HepG2 (cell line): ENCODE data around the gene SCIN. TPM values are rescaled to one million over a fixed set of nuclear protein-coding genes. Genes with fewer than 3 reads are reported as not detected.

Source experiments
- AHDC1 ChIP-seq: sonication (generic); formaldehyde crosslinking; IDR thresholded peaks from 2 replicates; pipeline ENCODE4 v1.5.1; 2020; ENCODE audit warnings: mild to moderate bottlenecking, missing genetic modification reagents, borderline replicate concordance
- ATF2 ChIP-seq: sonication (generic); formaldehyde crosslinking; IDR thresholded peaks from 2 replicates; pipeline ENCODE4 v1.4.0; 2020; ENCODE audit warnings: missing genetic modification reagents
- DMAP1 ChIP-seq: IDR thresholded peaks from 2 replicates; pipeline ENCODE4 v1.6.1; 2016
- HOXA9 ChIP-seq: sonication (generic); formaldehyde crosslinking; IDR thresholded peaks from 2 replicates; pipeline ENCODE4 v1.8.1; 2022; ENCODE audit warnings: missing genetic modification reagents, mild to moderate bottlenecking, moderate library complexity, borderline replicate concordance
- NR2C2 ChIP-seq: sonication (generic); formaldehyde crosslinking; IDR thresholded peaks from 2 replicates; pipeline ENCODE4 v1.4.0; 2020; ENCODE audit warnings: missing genetic modification reagents, mild to moderate bottlenecking, moderate library complexity, borderline replicate concordance
- PATZ1 ChIP-seq: sonication (generic); formaldehyde crosslinking; IDR thresholded peaks from 2 replicates; pipeline ENCODE4 v1.4.0; 2020; ENCODE audit warnings: missing genetic modification reagents
- SNAPC5 ChIP-seq: sonication (generic); formaldehyde crosslinking; IDR thresholded peaks from 2 replicates; pipeline ENCODE4 v1.8.1; 2023; ENCODE audit warnings: mild to moderate bottlenecking, missing genetic modification reagents, borderline replicate concordance
- SOX13 ChIP-seq, 3 experiments: fragments of 450-650 bp in 1 of 3; sonication (generic) in 1 of 3; formaldehyde crosslinking in 1 of 3; IDR thresholded peaks in 2 of 3; conservative IDR thresholded peaks in 1 of 3; 2 replicates each; pipeline versions ENCODE4 v1.5.0 to v1.6.1; 2016 to 2020; ENCODE audit warnings: antibody characterized with exemption in 1 of 3, mild to moderate bottlenecking in 1 of 3, missing compliant biosample characterization in 1 of 3, missing genetic modification reagents in 1 of 3, moderate library complexity in 1 of 3
- TERF1 ChIP-seq: sonication (generic); formaldehyde crosslinking; IDR thresholded peaks from 2 replicates; pipeline ENCODE4 v1.8.0; 2022; ENCODE audit warnings: mild to moderate bottlenecking, missing genetic modification reagents, moderate library complexity
- YEATS2 ChIP-seq: sonication (generic); formaldehyde crosslinking; IDR thresholded peaks from 2 replicates; pipeline ENCODE4 v1.4.0; 2020; ENCODE audit warnings: missing genetic modification reagents, borderline replicate concordance
- ZGPAT ChIP-seq: IDR thresholded peaks from 2 replicates; pipeline ENCODE4 v1.6.1; 2016; ENCODE audit warnings: mild to moderate bottlenecking
- ZNF674 ChIP-seq: sonication (generic); formaldehyde crosslinking; IDR thresholded peaks from 2 replicates; pipeline ENCODE4 v1.5.0; 2020; ENCODE audit warnings: low read depth, mild to moderate bottlenecking, missing genetic modification reagents
- polyA plus RNA-seq, 8 experiments: library from polyadenylated mRNA; depleted of rRNA in 3 of 8; stranded (reverse) in 7 of 8; unstranded in 1 of 8; fragments of >200 nt; fragmentation: Illumina TruSeq in 4 of 8; extraction: Trizol in 4 of 8; gene quantifications; 2 replicates each; pipeline versions ENCODE4 v1.2.1 to v1.2.3, GENCODE V29; 2011 to 2016; ENCODE audit warnings: low read depth in 4 of 8, missing spikeins in 1 of 8, mixed read lengths in 1 of 8; ENCODE audit not compliant: insufficient read depth in 1 of 8
- total RNA-seq, 5 experiments: library from RNA; depleted of rRNA; stranded (reverse); fragments of >200 nt; fragmentation: Illumina TruSeq; extraction: Trizol; gene quantifications; 2 replicates each; pipeline ENCODE4 v1.2.3, GENCODE V29; 2016; ENCODE audit warnings: low read depth in 1 of 5

Gene SCIN
- total and polyA plus RNA-seq, 2 of the 13 experiments (the other 11 are each of a cell fraction or from before 2014, with no cell fraction given), result not detected

GRCh38 chr7:12640299-12641096 lies 70.0 kb downstream of the SCIN start (continued):
- TF ChIP-seq PATZ1 (CRISPR knock-in tag) (peak; percentile 64), SOX13 (IDR thresholded peaks at IDR 0.05) (peak; percentile 70; the same call in 1 of the 2 replicates), SOX13 (CRISPR knock-in tag; conservative IDR thresholded peaks at IDR 0.05 in 1 of 2, IDR thresholded peaks at IDR 0.05 in 1 of 2) (peak in 1 of 2 experiments; percentile 93; a peak in 2 of 4 replicates), DMAP1 (peak; percentile 31; the same call in 1 of the 2 replicates), AHDC1 (CRISPR knock-in tag) (peak; percentile 74), NR2C2 (CRISPR knock-in tag) (no peak), YEATS2 (no peak), SNAPC5 (no peak), ZNF674 (CRISPR knock-in tag) (no peak), TERF1 (CRISPR knock-in tag) (no peak), ZGPAT (CRISPR knock-in tag) (peak; percentile 66; the same call in 1 of the 2 replicates), HOXA9 (no peak), ATF2 (CRISPR knock-in tag) (peak; percentile 63; the same call in 1 of the 2 replicates)
